HTERT RPE-1 (cell line): ENCODE results near the gene TMBIM1.
"Not testable (repeated sequence)": the region's sequence is repeated elsewhere in the genome, so short reads cannot be mapped to it uniquely, and the experiment has no call there.

Source experiments
- in situ Hi-C: fragments of 300-500 bp; cut with MboI; formaldehyde crosslinking; loops from 4 replicates; pipeline ENCODE4 v1.14.3; 2020; ENCODE audit warnings: low sequenced_read_pairs

The TMBIM1 gene

DNA sequence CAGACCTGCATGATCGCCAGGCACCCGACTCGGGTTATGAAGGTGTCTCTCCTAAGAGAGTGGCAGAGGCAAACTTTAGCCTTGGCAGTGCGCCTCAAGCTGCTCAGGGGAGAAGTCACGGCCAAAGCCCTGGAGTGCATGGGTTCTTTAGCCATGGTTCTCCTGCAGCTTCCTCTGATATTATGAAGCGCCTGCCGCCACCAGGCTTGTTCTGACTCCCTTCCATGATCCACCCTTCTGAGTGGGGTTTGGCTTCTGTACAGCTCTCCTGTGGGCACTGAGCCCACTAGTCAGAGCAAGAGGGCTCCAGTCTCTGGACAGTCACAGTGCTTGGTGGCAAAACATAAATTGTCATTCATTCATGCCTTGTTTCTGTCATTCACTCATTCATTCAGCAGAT lies 25.9 kb upstream of the TMBIM1 start:
- in situ Hi-C loops, result no loop called here

GRCh38 chr2:218317835-218318234 lies 25.5 kb upstream of the TMBIM1 start:
- in situ Hi-C loops, result no loop called here

GRCh38 chr2:218317303-218317630 lies 25.0 kb upstream of the TMBIM1 start:
- in situ Hi-C loops, result no loop called here

GRCh38 chr2:218315397-218315796 lies 23.1 kb upstream of the TMBIM1 start:
- in situ Hi-C loops, result no loop called here

- in situ Hi-C loops, result not testable (repeated sequence)
These were observed 22.5 kb upstream of the TMBIM1 start for GRCh38 chr2:218314764-218315163.

DNA sequence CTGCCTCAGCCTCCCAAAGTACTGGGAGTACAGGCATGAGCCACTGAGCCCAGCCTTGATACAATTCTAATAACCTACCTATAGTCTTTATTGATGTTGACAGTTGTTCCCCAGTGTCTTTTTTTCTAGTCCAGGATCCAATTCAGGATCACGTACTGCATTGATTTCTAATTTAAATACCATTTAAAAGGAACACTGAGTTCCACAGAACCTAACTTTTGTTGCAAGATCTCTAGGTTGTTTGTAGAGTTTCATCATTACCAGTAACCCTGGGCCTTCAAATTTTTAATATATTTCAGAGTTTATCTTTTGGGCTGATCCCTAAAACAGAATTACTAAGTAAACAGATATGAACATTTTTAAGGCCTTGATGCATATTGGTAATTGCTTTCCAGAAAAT lies 21.1 kb upstream of the TMBIM1 start:
- in situ Hi-C loops, result no loop called here

GRCh38 chr2:218312267-218312756 lies 20.0 kb upstream of the TMBIM1 start:
- in situ Hi-C loops, result no loop called here

DNA sequence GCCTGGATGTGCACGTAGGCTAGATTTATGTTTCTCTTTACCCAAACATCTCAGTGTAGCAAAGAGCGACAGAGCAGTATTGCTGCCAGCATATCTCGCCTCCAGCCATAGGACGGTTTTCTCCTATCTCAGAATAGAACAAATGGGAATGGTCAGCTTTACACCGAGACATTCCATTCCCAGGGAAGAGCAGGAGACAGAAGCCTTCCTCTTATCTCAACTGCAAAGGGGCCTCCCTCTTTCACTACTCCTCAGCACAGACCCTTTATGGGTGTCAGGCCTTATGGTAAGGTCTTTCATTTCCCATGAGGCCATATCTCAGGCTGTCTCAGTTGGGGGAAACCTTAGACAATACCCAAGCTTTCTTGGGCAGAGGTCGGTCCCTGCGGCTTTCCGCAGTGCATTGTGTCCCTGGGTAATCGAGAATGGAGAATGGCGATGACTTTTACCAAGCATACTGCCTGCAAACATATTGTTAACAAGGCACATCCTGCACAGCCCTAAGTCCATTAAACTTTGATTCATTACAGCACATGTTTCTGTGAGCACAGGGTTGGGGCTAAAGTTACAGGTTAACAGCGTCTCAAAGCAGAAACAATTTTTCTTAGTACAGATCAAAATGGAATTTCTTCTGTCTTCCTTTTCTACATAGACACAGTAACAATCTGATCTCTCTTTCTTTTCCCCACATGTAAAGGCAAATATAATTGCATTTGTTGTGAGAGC lies 19.4 kb upstream of the TMBIM1 start:
- in situ Hi-C loops, result not testable (repeated sequence)

- in situ Hi-C loops, result no loop called here
These were observed 18.7 kb upstream of the TMBIM1 start for GRCh38 chr2:218310853-218311540.

DNA sequence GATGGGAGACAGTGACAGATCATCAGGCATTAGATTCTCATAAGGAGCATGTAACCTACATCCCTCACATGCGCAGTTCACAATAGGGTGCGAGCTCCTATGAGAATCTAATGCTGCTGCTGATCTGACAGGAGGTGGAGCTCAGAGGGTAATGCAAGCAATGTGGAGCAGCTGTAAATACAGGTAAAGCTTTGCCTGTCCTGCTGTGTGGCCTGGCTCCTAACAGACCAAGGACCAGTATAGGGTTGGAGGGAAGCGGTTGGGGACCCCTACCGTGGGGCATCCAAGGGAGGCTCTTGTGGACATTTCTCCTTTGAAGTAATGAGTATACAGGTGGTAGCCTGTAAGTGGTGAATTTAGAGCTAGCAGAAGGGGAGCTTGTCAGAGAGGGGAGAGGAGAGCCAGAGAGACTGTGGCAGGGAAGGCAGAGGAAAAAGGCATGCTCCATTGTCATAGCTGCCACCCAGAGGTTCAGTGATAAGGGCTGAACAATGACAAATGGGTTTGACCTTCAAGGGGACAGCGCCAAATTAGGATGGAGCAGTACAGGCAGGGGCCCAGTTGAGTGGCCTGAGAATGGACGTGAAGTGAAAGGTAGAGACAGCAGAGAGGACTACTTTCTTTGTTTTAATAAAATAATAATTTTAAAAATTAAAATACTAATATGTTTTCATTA lies 15.2 kb upstream of the TMBIM1 start:
- in situ Hi-C loops, result no loop called here

DNA sequence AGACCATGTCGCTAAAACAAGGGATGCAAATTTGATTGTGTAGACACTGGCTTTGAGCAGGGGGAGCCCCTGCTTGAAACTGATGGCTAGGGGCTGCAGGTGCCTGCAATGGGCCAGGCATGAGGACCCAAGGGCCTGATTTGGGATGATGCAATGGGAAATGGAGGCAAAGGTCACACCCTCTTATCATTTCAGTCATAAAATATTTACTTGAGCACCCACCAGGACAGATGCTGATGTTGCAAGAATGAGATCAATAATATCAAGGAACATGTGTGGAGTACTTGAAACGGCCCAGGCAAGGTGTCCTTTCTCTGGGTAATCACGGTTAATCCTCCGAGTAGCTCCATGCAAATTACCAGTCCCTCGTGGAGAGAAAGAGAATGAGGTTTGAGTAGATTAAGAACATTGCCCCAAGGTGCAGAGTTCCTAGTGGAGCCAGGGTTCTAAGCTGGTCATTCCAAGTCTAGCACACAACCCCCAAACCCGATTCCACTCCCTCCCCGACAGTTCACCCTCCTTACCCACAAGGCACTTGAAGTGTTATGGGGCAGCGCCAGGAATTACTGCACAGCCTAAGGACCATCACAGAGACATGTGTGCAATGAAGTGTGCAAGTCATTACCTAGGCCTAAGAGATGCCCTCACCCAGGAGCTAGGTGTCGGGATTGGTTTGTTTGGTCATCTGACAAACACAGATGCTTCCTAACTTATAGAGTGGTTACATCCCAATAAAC lies 14.0 kb upstream of the TMBIM1 start:
- in situ Hi-C loops, result no loop called here

- in situ Hi-C loops, result no loop called here
These were observed 13.1 kb upstream of the TMBIM1 start for GRCh38 chr2:218305383-218305782.

DNA sequence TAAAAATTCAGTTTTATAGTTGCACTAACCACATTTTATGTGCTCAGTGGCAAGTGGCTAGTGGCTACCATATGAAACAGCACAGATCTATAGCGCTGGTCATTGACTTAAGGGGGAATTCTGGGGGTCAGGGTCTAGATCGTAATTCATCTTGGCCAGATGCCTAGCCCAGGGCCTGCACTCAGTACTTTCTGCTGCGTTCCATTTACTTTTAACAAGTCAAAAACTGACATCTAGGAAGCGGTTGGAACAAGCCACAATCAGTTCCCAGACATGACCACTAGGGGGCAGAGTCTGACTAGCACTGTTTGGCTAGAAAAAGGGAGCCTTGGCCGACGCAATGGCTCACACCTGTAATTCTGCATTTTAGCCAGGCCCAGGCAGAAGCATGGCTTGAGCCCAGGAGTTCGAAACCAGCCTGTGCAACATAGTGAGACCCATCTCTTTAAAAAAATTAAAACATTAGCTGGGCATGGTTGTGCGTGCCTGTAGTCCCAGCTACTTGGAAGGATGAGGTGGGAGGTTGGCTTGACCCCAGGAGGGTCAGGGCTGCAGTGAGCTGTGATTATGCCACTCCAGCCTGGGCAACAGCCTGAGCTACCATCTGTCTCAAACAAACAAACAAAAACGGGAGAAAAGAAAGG lies 9.0 kb upstream of the TMBIM1 start:
- in situ Hi-C loops, result no loop called here

DNA sequence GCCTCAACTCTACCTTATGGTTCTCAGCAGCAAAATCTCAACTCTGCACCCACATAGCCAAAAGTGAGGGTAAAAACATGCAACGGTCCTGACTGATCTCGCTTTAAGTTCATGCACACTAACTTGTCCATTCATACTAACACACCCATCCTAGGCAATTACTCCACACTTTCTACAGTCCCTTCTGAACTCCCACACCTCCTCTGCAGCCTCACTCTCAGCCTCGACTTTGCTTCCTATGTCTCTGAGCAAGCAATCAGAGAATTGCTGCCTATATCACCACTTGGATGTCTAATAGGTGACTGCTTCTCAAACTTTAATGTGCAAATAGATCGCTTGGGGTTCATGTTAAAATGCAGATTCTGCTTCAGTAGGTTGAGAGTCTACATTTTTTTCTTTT lies 7.8 kb upstream of the TMBIM1 start:
- in situ Hi-C loops, result no loop called here

DNA sequence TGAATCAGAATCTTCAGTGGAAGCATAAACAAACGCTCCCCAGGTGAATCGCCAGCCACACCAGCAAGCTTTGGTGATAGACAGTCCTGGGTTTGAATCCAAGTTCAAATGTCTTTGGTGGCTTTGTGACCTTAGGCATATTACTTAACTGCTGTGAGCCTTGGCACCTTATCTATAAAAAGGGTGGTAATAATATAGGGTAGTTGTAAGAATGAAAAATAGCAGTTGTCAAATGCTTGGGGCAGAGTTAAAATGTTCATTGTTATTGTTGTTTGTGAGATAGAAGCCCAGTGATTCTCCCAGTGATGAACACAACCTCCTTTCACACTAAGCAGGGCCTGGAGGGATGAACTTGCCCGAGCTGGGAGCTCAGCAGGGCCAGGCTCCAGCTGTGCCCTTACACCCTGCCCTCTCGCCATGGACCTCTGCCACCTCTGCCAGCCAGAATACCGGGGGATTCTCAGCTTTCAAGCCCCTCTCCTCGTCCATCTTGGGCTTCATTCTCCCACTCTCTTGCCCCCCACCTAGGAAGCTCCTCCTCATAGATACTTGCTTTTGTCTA lies 6.1 kb upstream of the TMBIM1 start:
- in situ Hi-C loops, result no loop called here

- in situ Hi-C loops, result no loop called here
These were observed 4.5 kb upstream of the TMBIM1 start for GRCh38 chr2:218296847-218297246.

- in situ Hi-C loops, result no loop called here
These were observed 3.9 kb upstream of the TMBIM1 start for GRCh38 chr2:218296200-218296599.

DNA sequence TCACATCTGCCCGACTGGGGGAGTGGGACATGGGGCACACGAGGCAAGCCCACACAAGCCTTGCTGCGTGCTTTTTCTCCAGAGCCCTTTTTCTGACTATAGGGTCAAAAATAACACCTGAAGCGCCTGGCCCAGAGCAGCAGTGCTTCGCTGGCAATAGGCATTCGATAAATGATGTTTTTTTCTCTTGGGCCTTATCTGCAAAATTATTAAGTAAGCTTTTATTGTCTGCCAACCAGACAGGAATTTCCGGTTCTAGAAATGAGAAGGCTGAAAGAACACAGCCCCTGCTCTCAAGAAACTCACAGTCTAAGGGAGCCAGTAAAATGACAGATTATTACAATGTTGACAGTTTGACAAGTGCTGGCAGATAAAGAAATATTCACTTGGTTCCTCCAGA lies 2.7 kb upstream of the TMBIM1 start:
- in situ Hi-C loops, result no loop called here

DNA sequence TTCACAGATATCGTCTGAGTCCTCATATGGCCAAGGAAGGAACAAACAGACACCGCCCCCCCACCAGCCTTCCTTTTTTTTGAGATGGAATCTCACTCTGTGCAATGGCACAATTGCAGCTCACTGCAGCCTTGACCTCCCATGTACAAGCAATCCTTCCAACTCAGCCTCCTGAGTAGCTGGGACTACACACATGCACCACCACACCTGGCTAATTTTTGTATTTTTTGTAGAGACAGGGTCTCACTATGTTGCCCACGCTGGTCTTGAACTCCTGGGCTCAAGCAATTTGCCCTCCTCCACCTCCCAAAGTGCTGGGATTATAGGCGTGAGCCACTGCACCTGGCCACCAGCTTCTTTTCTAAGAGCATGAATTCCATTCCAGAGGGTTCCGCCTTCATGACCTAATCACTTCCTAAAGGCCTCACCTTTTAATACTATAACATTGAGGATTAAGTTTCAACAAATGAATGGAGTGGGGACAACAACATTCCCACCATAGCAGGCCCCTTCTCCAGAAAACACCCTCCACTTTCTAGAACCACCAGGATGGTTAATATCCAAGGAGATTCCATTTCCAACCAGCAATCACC lies 2.2 kb upstream of the TMBIM1 start:
- in situ Hi-C loops, result no loop called here

DNA sequence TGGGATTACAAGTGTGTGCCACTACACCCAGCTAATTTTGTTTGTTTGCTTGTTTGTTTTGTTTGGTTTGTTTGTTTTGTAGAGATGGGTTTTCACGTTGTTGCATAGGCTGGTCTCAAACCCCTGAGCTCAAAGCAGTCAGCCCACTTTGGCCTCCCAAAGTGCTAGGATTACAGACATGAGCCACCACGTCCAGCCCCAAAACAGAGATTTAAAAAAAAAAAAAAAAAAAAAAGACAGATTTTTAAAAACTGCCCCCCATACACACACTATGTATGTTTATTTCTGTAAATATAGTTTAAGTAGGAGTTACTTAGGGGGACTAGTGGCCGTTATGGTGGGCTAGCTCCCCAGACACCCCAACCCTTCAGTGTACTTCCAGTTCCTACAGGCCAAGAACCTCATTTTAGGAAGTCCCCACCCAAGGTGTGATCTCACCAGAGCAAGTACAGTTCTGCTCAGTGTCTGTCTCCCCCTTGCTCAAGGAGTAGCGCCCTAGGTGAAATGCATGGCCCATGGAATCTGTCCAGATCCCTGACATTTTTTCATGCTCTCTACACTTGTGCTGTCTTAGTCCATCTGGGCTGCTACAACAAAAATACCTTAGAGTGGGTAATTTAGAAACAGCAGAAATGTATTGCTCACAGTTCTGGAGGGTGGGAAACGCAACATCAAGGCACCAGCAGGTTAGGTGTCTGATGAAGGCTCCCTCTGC lies 1.6 kb upstream of the TMBIM1 start:
- in situ Hi-C loops, result no loop called here
